Uterus (tissue), 2 donors: Measurements from ENCODE around the gene RTCB.

Experiments used
- POLR2A ChIP-seq, 2 donors: fragments of 450-650 bp; IDR thresholded peaks; one replicate each; pipeline ENCODE4 v1.6.1; 2016; ENCODE audit warnings: antibody characterized with exemption in 2 of 2, mild to moderate bottlenecking in 1 of 2, moderate library complexity in 1 of 2
- TF ChIP-seq, protein P1 (sequence below), 4 experiments: fragments of 200-600 bp in 2 of 4; fragments of 450-650 bp in 2 of 4; sonication (generic) in 2 of 4; IDR thresholded peaks; one replicate each; pipeline ENCODE4 v1.5.1; 2016 to 2019; ENCODE audit warnings: antibody characterized with exemption in 4 of 4, mild to moderate bottlenecking in 2 of 4, moderate library complexity in 1 of 4

DNA sequence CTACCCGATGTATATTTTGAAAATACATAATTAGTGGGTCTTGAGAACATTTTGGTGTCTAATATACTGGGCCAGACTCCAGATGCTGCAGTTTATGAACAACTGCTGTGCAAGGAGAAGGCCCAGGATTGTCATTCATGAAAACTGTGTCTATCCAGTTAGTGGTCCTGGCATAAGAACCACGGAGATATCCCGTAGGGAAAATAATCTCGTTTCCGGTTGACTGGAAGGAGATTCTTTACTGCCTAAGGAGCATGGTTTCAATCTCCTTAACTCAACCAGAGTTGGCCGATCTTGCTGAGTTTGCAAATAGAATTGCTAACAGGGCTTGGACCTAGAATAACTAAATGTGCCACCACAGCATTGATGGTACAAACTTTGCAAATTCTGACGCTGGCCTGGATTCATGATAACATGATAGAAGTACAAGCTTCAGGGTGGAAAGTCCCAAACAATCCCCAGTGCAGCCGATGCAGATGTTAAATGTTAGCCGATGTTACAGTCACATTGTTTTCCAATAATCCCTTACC, 4.6 kb upstream of the RTCB start:
- TF ChIP-seq, protein P1, sequence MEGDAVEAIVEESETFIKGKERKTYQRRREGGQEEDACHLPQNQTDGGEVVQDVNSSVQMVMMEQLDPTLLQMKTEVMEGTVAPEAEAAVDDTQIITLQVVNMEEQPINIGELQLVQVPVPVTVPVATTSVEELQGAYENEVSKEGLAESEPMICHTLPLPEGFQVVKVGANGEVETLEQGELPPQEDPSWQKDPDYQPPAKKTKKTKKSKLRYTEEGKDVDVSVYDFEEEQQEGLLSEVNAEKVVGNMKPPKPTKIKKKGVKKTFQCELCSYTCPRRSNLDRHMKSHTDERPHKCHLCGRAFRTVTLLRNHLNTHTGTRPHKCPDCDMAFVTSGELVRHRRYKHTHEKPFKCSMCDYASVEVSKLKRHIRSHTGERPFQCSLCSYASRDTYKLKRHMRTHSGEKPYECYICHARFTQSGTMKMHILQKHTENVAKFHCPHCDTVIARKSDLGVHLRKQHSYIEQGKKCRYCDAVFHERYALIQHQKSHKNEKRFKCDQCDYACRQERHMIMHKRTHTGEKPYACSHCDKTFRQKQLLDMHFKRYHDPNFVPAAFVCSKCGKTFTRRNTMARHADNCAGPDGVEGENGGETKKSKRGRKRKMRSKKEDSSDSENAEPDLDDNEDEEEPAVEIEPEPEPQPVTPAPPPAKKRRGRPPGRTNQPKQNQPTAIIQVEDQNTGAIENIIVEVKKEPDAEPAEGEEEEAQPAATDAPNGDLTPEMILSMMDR (IDR thresholded peaks at IDR 0.05): no peak
- no peak for TF ChIP-seq POLR2A (IDR thresholded peaks at IDR 0.05)
